HG03457 (cell line): ENCODE data around the gene NDST4.
"Not testable (repeated sequence)": the region's sequence is repeated elsewhere in the genome, so short reads cannot be mapped to it uniquely, and the experiment has no call there.

Experiments
- ATAC-seq: cut with Tn5 transposase; IDR thresholded peaks from one replicate; pipeline ENCODE4 v1.9.1; 2021; ENCODE audit warnings: moderate number of reproducible peaks; ENCODE audit not compliant: unreplicated experiment

The NDST4 gene

GRCh38 chr4:115058533-115058932 lies 54.9 kb downstream of the NDST4 start:
- ATAC-seq = no peak

DNA sequence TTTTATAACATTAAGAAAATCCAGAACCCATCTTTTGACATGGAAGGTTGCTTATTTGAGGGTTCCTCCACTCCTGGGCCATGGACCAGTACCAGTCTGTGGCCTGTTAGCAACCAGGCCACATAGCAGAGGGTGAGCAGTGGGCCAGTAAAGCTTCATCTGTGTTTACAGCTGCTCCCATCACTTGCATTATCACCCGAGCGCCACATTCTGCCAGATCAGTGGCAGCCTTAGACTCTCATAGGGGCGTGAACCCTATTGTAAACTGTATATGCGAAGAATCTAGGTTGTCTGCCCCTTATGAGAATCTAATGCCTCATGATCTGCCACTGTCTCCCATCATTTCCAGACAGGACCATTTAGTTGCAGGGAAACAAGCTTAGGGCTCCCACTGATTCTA lies 58.6 kb downstream of the NDST4 start:
- no peak for ATAC-seq

DNA sequence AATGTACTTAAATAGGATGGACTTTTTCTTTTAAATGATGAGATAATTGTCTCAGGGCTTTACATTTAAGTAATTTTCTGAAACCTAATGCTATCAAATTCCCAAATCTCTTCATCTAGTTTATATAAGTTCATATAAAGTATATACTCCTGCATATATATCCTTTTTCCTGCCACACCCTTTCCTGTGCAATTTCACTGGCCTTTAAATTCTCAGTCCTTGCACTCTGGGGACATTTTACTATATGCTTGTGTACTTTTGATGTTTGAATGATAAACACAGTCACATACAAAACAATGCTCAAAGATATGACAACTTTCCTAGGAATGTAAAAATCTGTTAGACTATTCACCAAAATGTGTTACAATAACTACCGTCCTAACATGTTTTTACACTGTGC lies 60.1 kb downstream of the NDST4 start:
- ATAC-seq = no peak

DNA sequence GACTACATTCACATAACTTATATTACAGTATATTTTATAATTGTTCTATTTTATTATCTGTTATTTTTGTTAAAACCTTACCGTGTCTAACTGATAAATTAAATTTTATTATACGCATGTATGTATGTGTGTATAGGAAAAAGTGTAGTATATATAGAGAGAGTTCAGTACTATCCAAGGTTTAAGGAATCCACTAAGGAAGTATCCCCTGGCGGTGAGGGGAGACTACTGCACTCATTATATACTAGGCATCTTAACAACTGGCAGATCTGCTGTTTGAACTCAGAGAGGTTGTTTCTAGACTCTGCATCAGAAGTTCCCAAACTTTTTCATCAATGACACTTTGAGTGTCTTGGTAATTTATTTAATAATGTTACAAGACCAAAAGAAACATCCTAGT lies 70.9 kb downstream of the NDST4 start:
- no peak for ATAC-seq

DNA sequence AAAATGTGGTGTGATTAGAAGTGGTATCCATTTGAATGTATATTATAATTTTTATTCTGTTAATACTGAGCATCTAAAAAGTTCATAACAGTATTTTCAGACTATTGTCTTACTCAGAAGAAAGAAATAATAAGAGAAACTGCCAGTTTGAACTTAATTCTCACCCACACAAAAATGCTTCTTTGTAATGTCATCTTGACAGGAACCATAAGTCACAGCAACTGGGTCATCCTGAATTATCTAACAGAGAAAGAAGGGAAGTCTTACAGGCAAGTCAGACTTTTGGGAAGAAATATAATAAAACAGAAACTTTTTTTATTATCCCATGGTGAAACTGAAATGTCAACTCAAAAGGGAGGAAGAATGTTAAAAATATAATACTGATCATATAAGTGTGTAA lies 83.1 kb downstream of the NDST4 start:
- ATAC-seq = no peak

DNA sequence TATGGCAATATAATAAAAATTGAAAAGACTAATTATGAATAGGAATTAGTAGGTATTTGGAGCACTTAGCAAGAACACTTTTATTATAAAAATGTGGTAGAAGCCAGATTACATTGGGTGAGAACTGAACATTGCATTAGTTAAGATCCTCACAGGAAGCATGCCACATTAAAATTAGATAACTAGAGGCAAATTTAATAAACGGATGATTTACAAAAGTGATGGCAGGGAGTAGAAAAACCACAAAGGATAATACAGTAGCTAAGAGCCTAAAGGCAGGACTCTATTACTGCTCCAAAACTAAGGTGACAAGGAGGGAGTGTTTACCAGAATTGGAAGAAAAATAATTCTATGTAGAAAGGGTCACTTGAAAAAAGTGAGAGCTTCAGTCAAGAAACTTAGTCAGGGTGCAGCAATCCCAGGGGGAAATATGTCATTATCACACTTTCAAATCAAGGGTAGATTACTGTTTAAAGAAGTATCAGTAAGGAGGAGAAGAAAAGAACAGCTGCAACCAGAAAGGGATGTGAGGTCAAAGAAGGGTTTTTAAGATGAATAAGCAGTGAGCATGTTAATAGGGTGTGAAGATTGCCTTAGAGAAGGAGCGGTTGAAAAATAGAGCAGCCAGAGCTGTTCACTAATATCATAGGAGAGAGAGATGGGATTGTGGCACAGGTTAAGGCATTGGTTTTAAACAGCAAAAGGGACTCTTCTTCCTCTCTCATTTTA lies 84.6 kb downstream of the NDST4 start:
- no peak for ATAC-seq

- ATAC-seq = no peak
These were observed 113.5 kb downstream of the NDST4 start for GRCh38 chr4:114999880-115000279.

DNA sequence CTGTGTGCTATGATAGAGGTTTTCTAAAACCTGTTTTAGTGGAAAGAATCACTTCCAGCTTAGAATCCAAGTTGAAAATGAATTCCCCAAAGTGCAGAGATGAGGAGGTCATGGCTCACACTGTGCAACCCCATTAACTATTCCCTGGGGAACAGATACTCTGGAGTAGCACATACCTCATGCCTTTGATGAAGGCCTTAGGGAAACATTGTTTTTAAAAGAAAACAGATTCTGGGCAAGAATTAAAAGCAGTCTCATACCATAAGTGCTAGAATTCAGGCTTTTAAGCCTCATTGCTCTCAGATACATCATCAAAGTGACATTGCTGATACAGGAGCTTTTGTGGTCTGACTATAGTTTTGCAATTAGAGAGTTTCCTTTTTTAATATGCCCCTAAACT lies 115.1 kb downstream of the NDST4 start:
- no peak for ATAC-seq

- no peak for ATAC-seq
These were observed 115.7 kb downstream of the NDST4 start for GRCh38 chr4:114997576-114998247.

GRCh38 chr4:114986133-114986532 lies 127.3 kb downstream of the NDST4 start:
- no peak for ATAC-seq

DNA sequence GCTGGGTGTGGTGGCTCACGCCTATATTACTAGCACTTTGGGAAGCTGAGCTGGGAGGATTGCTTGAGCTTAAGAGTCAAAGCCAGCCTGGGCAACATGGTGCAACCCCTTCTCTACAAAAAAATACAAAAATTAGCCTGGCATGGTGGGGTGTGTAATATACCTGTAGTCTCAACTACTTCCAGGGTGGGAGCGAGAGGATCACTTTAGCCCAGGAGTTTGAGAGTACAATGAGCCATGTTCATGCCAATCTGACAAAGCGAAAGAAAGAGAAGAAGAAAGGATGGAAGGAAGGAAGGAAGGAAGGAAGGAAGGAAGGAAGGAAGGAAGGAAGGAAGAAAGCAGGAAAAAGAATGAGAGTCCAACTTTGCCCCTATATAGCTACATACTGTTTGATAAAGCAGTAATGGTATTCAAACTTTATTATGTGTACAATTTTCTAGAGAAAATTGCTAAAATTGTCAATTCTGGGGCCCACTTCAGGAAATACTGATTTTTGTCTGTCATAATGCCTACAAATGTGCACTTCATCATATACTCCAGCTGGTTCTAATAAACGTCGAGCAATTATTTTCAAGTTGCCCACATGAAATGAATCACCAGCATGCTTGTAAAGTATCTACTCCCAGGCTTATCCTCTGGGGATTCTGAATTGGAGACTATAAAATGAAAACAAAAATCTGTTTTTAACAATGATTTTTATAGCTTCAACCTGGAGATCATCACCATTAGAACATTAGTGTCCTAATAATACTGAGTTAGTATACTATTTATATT lies 132.3 kb downstream of the NDST4 start:
- no peak for ATAC-seq

GRCh38 chr4:114980399-114980798 lies 133.0 kb downstream of the NDST4 start:
- ATAC-seq = not testable (repeated sequence)

GRCh38 chr4:114976901-114977300 lies 136.5 kb downstream of the NDST4 start:
- no peak for ATAC-seq

DNA sequence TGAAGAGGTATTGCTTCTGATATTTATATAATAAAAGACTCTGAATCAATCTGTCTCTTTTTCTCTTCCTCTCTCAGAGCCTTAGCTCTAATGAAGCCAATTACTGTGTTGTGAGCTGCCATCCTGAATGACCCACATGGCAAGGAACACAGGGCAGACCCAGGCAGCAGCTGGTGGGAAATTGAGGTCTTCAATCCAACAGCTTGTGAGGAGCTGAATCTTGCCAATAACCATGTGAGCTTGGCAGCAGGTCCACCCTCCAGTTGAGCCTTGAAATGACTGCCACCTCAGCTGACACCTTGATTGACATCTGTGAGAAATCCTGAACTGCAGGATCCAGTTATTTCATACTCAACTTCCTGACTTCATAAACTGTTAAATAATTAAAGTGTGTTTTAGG lies 149.4 kb downstream of the NDST4 start:
- ATAC-seq = no peak

DNA sequence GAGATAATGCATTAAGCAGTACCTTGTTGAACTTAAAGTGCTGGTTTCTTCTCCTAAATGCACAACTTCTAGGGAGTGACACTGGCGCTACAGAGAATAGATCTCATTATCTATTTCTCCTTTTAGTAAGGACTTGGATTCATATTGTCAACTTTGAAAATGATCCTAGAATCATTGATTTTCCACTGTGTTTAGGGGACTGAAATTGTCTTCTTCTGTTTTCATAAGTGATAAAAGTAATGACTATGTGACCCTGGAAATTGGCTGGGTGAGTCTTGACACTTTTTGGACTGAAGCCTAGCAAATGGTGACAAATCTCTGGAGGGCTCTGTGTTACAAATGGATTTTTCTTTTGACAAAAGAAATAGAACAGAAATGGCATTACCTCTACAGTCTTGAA lies 167.8 kb downstream of the NDST4 start:
- no peak for ATAC-seq

GRCh38 chr4:114941503-114941902 lies 171.9 kb downstream of the NDST4 start:
- ATAC-seq = no peak

DNA sequence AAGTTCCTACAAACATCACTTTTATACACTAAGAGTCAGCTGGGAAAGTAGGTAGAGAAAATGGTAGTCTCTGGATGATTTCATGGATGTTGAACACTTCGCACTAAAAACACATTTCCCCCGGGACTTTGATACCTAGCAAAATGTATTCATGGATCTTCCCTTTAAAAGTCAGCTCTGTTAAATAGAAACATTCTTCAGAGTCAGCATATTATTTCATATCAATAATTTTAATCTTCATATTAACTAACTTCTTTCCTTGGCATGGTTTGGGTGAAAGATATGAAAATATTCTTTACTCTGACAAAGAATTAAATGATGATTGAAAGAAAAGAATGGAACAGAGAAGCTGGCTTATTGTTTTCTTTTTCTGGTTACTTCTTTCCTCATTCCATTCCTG lies 185.5 kb downstream of the NDST4 start:
- no peak for ATAC-seq

GRCh38 chr4:114926583-114926982 lies 186.8 kb downstream of the NDST4 start:
- ATAC-seq = no peak

- no peak for ATAC-seq
These were observed 189.1 kb downstream of the NDST4 start for GRCh38 chr4:114924311-114924710.

- no peak for ATAC-seq
These were observed 190.9 kb downstream of the NDST4 start for GRCh38 chr4:114922592-114922933.

DNA sequence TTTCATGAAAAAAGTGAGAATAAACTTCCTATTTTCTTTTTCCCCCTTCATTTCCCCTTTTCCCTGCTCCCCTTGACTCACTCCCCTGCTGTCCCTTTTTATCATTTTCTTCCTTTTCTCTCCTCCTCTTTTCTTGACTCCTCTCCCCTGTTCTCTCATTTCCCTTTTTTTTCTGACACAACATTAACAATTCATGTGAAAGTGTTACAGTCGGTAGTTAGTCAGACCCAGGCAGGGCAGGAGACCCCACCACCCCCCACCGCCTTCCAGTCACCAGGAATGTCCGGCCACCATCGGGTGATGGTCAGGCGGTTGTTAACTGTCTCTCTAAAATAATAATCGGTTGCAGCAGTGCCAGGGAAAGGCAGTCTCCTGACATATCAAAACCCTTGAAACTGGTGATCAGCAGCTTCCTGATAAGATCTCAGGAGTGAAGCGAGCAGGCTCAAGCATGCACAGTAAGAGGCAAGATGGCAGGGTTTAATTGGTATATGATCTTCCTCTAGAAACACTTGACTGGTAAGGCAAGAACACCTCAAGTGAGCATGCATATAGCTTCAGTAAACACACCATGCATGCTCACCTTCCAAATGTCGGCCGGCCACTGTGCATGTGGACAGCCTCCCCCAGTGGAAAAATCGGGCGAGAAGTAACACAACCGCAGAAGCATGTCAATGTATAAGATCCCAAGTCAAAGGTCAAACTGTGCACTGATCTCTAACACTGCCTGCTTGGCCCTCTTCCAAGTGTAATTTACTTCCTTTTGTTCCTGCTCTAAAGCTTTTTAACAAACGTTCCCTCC lies 191.4 kb downstream of the NDST4 start:
- ATAC-seq = no peak
